Activated T-helper 2 cell treated with anti-CD3 and anti-CD28 coated beads, Interferon-gamma antibody, Interleukin-2, Interleukin-4, amounts not matched to agents 10 μg/mL and 5 μg/mL and 100 μg/mL, durations not matched to agents 14 hours and 24 hours and 36 hours (primary cell): ENCODE data around the gene MTURN. TPM values are rescaled to one million over a fixed set of nuclear protein-coding genes. Genes with fewer than 3 reads are reported as not detected.

Experiments
- DNase-seq: peaks from one replicate; pipeline ENCODE4 v3.0.0; 2021; ENCODE audit warnings: low spot score
- H3K27ac Mint-ChIP-seq: one replicate; pipeline ENCODE4 v1.8.0; 2021; ENCODE audit warnings: mixed read lengths
- H3K27me3 Mint-ChIP-seq: one replicate; pipeline ENCODE4 v1.8.0; 2021; ENCODE audit warnings: low read depth, mixed read lengths
- H3K36me3 Mint-ChIP-seq: one replicate; pipeline ENCODE4 v1.8.0; 2021; ENCODE audit warnings: low read depth, mixed read lengths
- H3K4me1 Mint-ChIP-seq: one replicate; pipeline ENCODE4 v1.8.0; 2021; ENCODE audit warnings: low read depth, mixed read lengths
- H3K4me3 Mint-ChIP-seq: one replicate; pipeline ENCODE4 v1.8.0; 2021; ENCODE audit warnings: low read depth, mild to moderate bottlenecking, moderate library complexity, mixed read lengths
- H3K9me3 Mint-ChIP-seq: one replicate; pipeline ENCODE4 v1.8.0; 2021; ENCODE audit warnings: mixed read lengths
- intact Hi-C: fragments of 100-400 bp; cut with micrococcal nuclease; formaldehyde crosslinking; loops from one replicate; pipeline ENCODE4 v1.15.1; 2023
- total RNA-seq: library from RNA; stranded (reverse); gene quantifications from 2 replicates; pipeline ENCODE4 v1.2.3, GENCODE V29; 2022

Gene MTURN
- total RNA-seq, 1 donor from 2014 or later, result 4.0 TPM

GRCh38 chr7:30168835-30169573, 34.2 kb downstream of the MTURN start:
- H3K27me3 Mint-ChIP-seq, result peaks cover 6% of the 10 kb centered on the region
- H3K9me3 Mint-ChIP-seq, result no peaks in the 10 kb centered on the region
- no peaks in the 10 kb centered on the region for H3K36me3 Mint-ChIP-seq
- H3K4me1 Mint-ChIP-seq, result peaks cover 3% of the 10 kb centered on the region
- no peak overlapping the region for H3K4me3 Mint-ChIP-seq
- intact Hi-C loops, result no loop called here
- H3K27ac Mint-ChIP-seq, result no peak overlapping the region
- DNase-seq, result no peak

- intact Hi-C loops, result no loop called here
Measured at GRCh38 chr7:30169579-30169978, 34.8 kb downstream of the MTURN start.

GRCh38 chr7:30170476-30171205, 35.9 kb downstream of the MTURN start:
- Mint-ChIP-seq H3K27ac (no peak overlapping the region), H3K4me3 (no peak overlapping the region), H3K9me3 (no peaks in the 10 kb centered on the region), H3K27me3 (peaks cover 6% of the 10 kb centered on the region), H3K36me3 (no peaks in the 10 kb centered on the region), H3K4me1 (no peaks in the 10 kb centered on the region)
- no peak for DNase-seq
- intact Hi-C loops, result no loop called here

More at GRCh38 chr7:30169579-30169978, 34.8 kb downstream of the MTURN start:
- H3K4me1 Mint-ChIP-seq, result no peaks in the 10 kb centered on the region
- H3K4me3 Mint-ChIP-seq, result no peak overlapping the region
- H3K9me3 Mint-ChIP-seq, result no peaks in the 10 kb centered on the region
- DNase-seq, result no peak
- peaks cover 6% of the 10 kb centered on the region for H3K27me3 Mint-ChIP-seq
- no peaks in the 10 kb centered on the region for H3K36me3 Mint-ChIP-seq
- H3K27ac Mint-ChIP-seq, result no peak overlapping the region

GRCh38 chr7:30171766-30172447, 37.1 kb downstream of the MTURN start:
- no peak overlapping the region for H3K27ac Mint-ChIP-seq
- no peaks in the 10 kb centered on the region for H3K4me1 Mint-ChIP-seq
- peaks cover 6% of the 10 kb centered on the region for H3K27me3 Mint-ChIP-seq
- DNase-seq, result no peak
- H3K9me3 Mint-ChIP-seq, result no peaks in the 10 kb centered on the region
- no peak overlapping the region for H3K4me3 Mint-ChIP-seq
- intact Hi-C loops, result no loop called here
- H3K36me3 Mint-ChIP-seq, result no peaks in the 10 kb centered on the region

GRCh38 chr7:30172451-30172850, 37.7 kb downstream of the MTURN start:
- H3K27me3 Mint-ChIP-seq, result peaks cover 6% of the 10 kb centered on the region
- DNase-seq, result no peak
- H3K36me3 Mint-ChIP-seq, result no peaks in the 10 kb centered on the region
- intact Hi-C loops, result no loop called here
- no peaks in the 10 kb centered on the region for H3K9me3 Mint-ChIP-seq
- H3K4me3 Mint-ChIP-seq, result no peak overlapping the region
- no peaks in the 10 kb centered on the region for H3K4me1 Mint-ChIP-seq
- H3K27ac Mint-ChIP-seq, result no peak overlapping the region

GRCh38 chr7:30173058-30173897, 38.5 kb downstream of the MTURN start:
- peaks cover 4% of the 10 kb centered on the region for H3K27me3 Mint-ChIP-seq
- no peak for DNase-seq
- no peak overlapping the region for H3K27ac Mint-ChIP-seq
- intact Hi-C loops, result no loop called here
- no peak overlapping the region for H3K4me3 Mint-ChIP-seq
- no peaks in the 10 kb centered on the region for H3K9me3 Mint-ChIP-seq
- H3K36me3 Mint-ChIP-seq, result no peaks in the 10 kb centered on the region
- H3K4me1 Mint-ChIP-seq, result no peaks in the 10 kb centered on the region

GRCh38 chr7:30175180-30175579, 40.4 kb downstream of the MTURN start:
- intact Hi-C loops, result no loop called here
- peaks cover 6% of the 10 kb centered on the region for H3K4me1 Mint-ChIP-seq
- no peaks in the 10 kb centered on the region for H3K27me3 Mint-ChIP-seq
- H3K36me3 Mint-ChIP-seq, result no peaks in the 10 kb centered on the region
- no peak overlapping the region for H3K27ac Mint-ChIP-seq
- H3K9me3 Mint-ChIP-seq, result no peaks in the 10 kb centered on the region
- H3K4me3 Mint-ChIP-seq, result no peak overlapping the region
- no peak for DNase-seq

GRCh38 chr7:30175636-30176147, 40.9 kb downstream of the MTURN start:
- DNase-seq, result no peak
- intact Hi-C loops, result no loop called here
- H3K4me3 Mint-ChIP-seq, result no peak overlapping the region
- no peak overlapping the region for H3K27ac Mint-ChIP-seq
- peaks cover 6% of the 10 kb centered on the region for H3K4me1 Mint-ChIP-seq
- H3K36me3 Mint-ChIP-seq, result no peaks in the 10 kb centered on the region
- no peaks in the 10 kb centered on the region for H3K9me3 Mint-ChIP-seq
- no peaks in the 10 kb centered on the region for H3K27me3 Mint-ChIP-seq

GRCh38 chr7:30176463-30177109, 41.8 kb downstream of the MTURN start:
- intact Hi-C loops, result no loop called here
- peaks cover 6% of the 10 kb centered on the region for H3K4me1 Mint-ChIP-seq
- H3K9me3 Mint-ChIP-seq, result no peaks in the 10 kb centered on the region
- no peaks in the 10 kb centered on the region for H3K27me3 Mint-ChIP-seq
- H3K4me3 Mint-ChIP-seq, result no peak overlapping the region
- no peaks in the 10 kb centered on the region for H3K36me3 Mint-ChIP-seq
- DNase-seq, result no peak
- H3K27ac Mint-ChIP-seq, result no peak overlapping the region

- DNase-seq, result no peak
- Mint-ChIP-seq H3K4me3 (no peak overlapping the region), H3K27me3 (no peaks in the 10 kb centered on the region), H3K27ac (no peak overlapping the region), H3K36me3 (no peaks in the 10 kb centered on the region), H3K9me3 (no peaks in the 10 kb centered on the region), H3K4me1 (peaks cover 6% of the 10 kb centered on the region)
- intact Hi-C loops, result no loop called here
Measured at GRCh38 chr7:30177186-30177585, 42.4 kb downstream of the MTURN start.

- Mint-ChIP-seq H3K4me1 (peaks cover 6% of the 10 kb centered on the region), H3K4me3 (no peak overlapping the region), H3K9me3 (no peaks in the 10 kb centered on the region), H3K36me3 (no peaks in the 10 kb centered on the region), H3K27me3 (no peaks in the 10 kb centered on the region), H3K27ac (no peak overlapping the region)
- no peak for DNase-seq
- intact Hi-C loops, result no loop called here
Measured at GRCh38 chr7:30177965-30178364, 43.2 kb downstream of the MTURN start.
